NT2/D1 (cell line): ENCODE results near the gene PLEKHG4B.

ENCODE experiments used
- YY1 ChIP-seq: IDR thresholded peaks from 2 replicates; pipeline ENCODE4 v1.6.1; 2011; ENCODE audit not compliant: insufficient read length, insufficient read depth
- ZNF274 ChIP-seq: IDR thresholded peaks from 2 replicates; pipeline ENCODE4 v1.6.1; 2011; ENCODE audit warnings: mild to moderate bottlenecking, low read depth, low read length

DNA sequence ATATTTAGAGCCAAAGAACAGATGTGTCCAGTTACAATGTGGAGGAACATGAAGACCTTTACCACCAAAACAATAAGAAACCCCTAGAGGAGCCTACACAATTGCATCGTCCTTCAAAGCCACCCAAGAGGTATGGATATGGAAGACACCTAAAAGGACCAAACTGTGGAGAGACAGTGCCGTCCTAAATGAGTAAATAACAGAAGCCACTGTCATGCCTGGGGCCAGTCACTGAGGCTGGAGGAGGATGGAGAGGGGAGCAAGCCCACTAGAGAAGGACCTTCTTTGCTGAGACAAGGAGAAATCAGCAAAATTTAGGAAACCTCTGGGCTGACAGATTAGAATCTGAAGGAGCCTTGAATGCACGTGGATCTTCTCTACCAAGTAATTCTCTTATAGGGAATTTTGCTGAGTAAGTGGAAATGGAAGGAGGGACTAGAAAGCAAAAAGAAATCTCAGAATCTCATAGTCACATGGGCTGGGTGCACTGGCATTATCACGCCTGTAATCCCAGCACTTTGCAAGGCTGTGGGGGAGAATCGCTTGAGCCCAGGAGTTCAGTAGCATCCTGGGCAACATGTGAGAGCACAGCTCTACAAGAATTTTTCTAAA is 27.6 kb downstream of the PLEKHG4B start:
- TF ChIP-seq ZNF274 = no peak
- TF ChIP-seq YY1 = no peak
